Panc1 (cell line): ENCODE data around the gene KAT8.
A peak's percentile ranks its signal among the peaks of the same experiment; 100 is the strongest.

ENCODE experiments used
- POLR2AphosphoS5 ChIP-seq: IDR thresholded peaks from 2 replicates; pipeline ENCODE4 v1.6.1; 2012; ENCODE audit warnings: mild to moderate bottlenecking, low read depth, low read length, moderate library complexity
- TCF7L2 ChIP-seq: IDR thresholded peaks from 2 replicates; pipeline ENCODE4 v1.6.1; 2011; ENCODE audit warnings: mild to moderate bottlenecking, low read depth, low read length, inconsistent platforms
- TF ChIP-seq, protein P1 (sequence below): fragments of 450-650 bp; IDR thresholded peaks from 2 replicates; pipeline ENCODE4 v1.5.1; 2017; ENCODE audit warnings: mild to moderate bottlenecking
- TF ChIP-seq, protein P2 (sequence below), 2 experiments: IDR thresholded peaks; 2 replicates each; pipeline ENCODE4 v1.6.1; 2011 to 2012; ENCODE audit warnings: low read depth in 2 of 2, control low read depth in 1 of 2, low read length in 1 of 2, mild to moderate bottlenecking in 1 of 2, moderate library complexity in 1 of 2; ENCODE audit not compliant: insufficient read depth in 1 of 2

DNA sequence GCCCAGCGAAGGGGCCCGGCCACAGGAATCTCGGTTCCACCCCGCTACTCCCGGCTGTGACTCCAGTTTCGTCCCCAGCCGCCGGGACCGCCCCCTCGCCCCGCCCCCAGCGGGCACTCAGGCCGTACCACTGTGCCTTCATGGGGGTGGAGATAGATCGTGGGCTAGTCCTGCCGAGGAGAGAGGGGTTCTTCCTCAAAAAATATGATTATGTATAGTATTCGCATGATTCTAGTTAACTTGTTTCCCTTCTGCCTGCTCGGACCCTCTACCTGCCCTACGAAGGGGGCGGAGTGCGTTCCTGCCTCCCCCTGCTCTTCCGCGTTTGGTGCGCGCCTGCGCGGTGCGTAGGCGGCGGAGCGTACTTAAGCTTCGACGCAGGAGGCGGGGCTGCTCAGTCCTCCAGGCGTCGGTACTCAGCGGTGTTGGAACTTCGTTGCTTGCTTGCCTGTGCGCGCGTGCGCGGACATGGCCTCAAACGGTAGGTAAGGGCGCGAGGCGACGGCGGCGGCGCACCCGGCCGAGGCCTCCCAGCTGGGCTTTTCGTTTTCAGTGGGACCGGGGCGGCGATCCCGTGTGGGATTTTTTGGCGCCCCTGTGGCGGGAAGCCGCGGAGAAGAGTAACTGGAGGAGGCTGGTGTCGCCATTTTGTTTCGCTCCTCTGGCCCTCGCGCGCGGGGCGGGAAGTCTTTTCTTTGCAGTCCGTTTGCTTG, 62.4 kb downstream of the KAT8 start, which contains the start of gene FUS:
- TF ChIP-seq, protein P1, sequence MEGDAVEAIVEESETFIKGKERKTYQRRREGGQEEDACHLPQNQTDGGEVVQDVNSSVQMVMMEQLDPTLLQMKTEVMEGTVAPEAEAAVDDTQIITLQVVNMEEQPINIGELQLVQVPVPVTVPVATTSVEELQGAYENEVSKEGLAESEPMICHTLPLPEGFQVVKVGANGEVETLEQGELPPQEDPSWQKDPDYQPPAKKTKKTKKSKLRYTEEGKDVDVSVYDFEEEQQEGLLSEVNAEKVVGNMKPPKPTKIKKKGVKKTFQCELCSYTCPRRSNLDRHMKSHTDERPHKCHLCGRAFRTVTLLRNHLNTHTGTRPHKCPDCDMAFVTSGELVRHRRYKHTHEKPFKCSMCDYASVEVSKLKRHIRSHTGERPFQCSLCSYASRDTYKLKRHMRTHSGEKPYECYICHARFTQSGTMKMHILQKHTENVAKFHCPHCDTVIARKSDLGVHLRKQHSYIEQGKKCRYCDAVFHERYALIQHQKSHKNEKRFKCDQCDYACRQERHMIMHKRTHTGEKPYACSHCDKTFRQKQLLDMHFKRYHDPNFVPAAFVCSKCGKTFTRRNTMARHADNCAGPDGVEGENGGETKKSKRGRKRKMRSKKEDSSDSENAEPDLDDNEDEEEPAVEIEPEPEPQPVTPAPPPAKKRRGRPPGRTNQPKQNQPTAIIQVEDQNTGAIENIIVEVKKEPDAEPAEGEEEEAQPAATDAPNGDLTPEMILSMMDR: no peak
- TF ChIP-seq, protein P2, sequence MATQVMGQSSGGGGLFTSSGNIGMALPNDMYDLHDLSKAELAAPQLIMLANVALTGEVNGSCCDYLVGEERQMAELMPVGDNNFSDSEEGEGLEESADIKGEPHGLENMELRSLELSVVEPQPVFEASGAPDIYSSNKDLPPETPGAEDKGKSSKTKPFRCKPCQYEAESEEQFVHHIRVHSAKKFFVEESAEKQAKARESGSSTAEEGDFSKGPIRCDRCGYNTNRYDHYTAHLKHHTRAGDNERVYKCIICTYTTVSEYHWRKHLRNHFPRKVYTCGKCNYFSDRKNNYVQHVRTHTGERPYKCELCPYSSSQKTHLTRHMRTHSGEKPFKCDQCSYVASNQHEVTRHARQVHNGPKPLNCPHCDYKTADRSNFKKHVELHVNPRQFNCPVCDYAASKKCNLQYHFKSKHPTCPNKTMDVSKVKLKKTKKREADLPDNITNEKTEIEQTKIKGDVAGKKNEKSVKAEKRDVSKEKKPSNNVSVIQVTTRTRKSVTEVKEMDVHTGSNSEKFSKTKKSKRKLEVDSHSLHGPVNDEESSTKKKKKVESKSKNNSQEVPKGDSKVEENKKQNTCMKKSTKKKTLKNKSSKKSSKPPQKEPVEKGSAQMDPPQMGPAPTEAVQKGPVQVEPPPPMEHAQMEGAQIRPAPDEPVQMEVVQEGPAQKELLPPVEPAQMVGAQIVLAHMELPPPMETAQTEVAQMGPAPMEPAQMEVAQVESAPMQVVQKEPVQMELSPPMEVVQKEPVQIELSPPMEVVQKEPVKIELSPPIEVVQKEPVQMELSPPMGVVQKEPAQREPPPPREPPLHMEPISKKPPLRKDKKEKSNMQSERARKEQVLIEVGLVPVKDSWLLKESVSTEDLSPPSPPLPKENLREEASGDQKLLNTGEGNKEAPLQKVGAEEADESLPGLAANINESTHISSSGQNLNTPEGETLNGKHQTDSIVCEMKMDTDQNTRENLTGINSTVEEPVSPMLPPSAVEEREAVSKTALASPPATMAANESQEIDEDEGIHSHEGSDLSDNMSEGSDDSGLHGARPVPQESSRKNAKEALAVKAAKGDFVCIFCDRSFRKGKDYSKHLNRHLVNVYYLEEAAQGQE (IDR thresholded peaks at IDR 0.05; ENCODE audit: insufficient read depth in 1 of 2, low read depth in 2 of 2, low read length in 1 of 2): peak; percentile 26 to 77; a peak in 3 of 4 replicates
- 0 out of 2 replicates have a peak, but pooled peaks have one; percentile 25 for TF ChIP-seq TCF7L2
- peak; percentile 100 for TF ChIP-seq POLR2AphosphoS5
